ENCODE data around the gene RNF32.
"Not testable (repeated sequence)": the region's sequence is repeated elsewhere in the genome, so short reads cannot be mapped to it uniquely, and the experiment has no call there.

Gene RNF32

DNA sequence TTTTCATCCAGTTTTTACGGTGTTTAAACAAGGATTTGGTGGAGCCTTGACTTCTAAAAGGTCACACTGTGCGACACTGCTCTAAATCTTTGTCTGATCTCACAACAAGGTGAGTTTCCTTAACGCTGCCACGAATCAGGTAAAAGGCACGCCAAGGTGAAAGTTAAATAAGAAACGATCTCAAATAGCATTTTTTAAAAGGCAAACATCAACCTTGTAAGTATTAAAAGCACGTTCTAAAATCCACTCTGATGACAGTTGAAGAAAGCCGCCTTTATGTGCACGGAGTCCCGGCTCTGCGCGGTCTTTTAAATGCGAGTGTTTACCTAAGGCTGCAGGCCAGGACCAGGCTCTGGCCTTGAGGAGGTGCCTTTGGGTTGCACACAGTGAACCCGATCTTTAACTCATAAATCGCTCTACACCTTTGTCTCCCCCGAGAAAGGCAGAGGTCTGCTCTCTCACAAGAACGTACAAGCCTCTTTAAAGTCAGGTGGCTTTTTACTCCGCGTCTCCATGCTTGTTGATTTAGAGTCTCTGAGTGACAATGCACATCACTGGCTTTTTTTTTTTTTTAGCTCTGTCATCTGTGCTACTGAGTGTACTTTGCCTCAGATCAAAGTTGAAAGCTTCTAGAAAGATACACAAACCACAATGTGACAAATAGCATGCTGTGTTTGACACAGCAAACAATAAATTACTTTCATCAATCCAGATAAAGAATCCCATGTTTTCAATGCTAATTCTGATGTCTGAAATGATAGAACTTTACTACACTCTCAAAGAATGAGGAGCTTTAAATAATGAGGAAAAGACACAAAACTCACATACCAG lies 25.9 kb upstream of the RNF32 start:
- DNase-seq, result no peak

DNA sequence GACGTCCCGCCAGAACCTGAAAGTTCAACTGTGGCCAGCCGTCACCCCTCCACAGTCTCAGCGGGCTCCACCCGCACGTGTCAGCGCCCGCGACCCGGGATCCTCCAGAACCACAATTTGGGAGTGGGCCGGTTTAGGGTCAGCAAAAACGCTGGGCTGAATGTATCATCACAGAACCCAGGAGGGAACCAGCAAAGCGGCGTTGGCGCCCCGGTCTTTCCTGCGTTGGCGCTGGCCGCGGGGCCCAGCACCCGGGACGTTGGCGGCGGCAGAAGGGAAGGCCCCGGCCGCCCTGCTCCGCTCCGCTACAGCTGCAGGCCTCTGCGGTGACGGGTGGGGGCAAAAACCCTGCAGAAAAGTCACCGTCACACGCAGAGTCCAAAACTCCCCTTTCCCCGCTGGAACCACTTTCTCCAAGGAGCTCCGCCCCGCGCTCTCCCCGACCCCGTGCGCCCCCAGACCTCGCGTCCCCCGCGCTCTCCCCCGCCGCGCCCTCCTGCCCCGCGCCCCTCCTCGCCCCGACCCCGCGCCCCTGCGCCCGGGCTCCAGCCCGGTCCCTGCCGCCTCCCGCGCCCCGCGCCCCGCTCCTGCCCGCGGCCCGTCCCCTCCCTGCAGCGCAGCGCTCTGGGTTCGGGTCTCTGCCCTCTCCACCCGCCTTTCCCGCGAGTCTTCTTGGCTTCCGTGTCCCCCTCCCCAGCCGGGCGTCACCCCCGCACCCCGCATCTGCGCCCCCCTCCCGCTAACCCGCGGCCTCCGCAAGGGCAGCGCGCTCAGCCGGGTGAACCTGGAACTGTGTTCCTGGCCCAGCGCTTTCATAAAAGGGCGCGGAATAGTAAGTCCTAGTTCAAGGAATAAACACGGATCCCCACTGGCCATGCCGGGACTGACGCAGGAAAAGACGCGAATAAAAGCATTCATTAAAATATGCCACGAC lies 24.0 kb upstream of the RNF32 start:
- no peak for DNase-seq

- no peak for DNase-seq
These were observed 23.4 kb upstream of the RNF32 start for GRCh38 chr7:156617215-156617614.

- no peak for DNase-seq
These were observed 22.3 kb upstream of the RNF32 start for GRCh38 chr7:156618078-156618779.

GRCh38 chr7:156618780-156619367 lies 21.7 kb upstream of the RNF32 start:
- no peak for DNase-seq

- DNase-seq, result not testable (repeated sequence)
These were observed 20.9 kb upstream of the RNF32 start for GRCh38 chr7:156619488-156620290.

DNA sequence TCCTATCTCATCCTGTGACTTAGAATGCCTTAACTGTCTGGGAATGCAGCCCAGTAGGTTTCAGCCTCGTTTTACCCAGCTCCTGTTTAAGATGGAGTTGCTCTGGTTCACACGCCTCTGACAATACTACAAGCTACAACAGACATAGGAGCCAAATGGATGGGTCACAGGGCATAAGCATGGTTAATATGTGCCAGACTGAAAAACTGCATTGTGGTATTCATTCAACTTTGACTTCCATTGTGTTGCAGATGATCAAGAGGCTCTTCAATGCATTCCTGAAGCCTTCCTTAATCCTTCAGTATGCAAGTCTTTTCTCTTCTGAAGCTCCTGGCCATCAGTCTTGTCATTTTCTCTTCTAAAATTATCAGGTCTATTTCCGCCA lies 20.3 kb upstream of the RNF32 start:
- DNase-seq, result no peak

- DNase-seq, result no peak
These were observed 18.9 kb upstream of the RNF32 start for GRCh38 chr7:156621652-156622051.

DNA sequence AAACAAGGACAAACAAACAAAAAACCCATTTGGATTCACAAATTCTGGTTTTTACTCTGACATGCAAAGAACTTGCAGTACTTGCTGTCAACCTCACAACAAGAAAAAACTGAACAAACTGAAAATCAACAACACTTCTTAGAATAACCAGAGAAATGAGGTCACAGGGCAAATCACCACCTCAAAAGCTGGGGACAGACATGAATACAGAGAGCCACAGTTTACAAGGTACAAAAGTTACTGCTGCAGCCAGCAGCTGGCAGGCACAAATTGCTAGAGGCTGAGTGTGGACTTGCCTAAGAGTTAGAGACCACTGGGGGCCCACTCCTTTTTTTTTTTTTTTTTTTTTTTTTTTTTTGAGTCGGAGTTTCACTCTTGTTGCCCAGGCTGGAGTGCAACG lies 15.0 kb upstream of the RNF32 start:
- DNase-seq, result peak; percentile 12

GRCh38 chr7:156626220-156626895 lies 14.2 kb upstream of the RNF32 start:
- no peak for DNase-seq

DNA sequence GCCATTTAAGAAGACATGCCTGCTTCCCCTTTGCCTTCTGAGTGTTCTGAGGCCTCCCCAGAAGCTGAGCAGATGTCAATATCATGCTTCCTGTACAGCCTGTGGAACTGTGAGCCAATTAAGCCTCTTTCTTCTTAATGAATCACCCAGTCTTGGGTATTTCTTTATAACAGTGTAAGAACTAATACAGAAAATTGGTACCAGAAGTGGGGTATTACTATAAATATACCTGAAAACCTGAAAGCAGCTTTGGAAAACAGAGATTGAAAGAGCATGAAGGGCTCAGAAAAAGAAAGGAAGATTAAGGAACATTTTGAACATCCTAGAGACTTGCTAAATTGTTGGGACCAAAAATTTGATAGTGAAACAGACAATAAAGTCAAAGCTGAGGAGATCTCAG lies 12.0 kb upstream of the RNF32 start:
- no peak for DNase-seq

- DNase-seq, result no peak
These were observed 10.7 kb upstream of the RNF32 start for GRCh38 chr7:156629873-156630272.

GRCh38 chr7:156634117-156634516 lies 6.5 kb upstream of the RNF32 start:
- DNase-seq, result no peak

DNA sequence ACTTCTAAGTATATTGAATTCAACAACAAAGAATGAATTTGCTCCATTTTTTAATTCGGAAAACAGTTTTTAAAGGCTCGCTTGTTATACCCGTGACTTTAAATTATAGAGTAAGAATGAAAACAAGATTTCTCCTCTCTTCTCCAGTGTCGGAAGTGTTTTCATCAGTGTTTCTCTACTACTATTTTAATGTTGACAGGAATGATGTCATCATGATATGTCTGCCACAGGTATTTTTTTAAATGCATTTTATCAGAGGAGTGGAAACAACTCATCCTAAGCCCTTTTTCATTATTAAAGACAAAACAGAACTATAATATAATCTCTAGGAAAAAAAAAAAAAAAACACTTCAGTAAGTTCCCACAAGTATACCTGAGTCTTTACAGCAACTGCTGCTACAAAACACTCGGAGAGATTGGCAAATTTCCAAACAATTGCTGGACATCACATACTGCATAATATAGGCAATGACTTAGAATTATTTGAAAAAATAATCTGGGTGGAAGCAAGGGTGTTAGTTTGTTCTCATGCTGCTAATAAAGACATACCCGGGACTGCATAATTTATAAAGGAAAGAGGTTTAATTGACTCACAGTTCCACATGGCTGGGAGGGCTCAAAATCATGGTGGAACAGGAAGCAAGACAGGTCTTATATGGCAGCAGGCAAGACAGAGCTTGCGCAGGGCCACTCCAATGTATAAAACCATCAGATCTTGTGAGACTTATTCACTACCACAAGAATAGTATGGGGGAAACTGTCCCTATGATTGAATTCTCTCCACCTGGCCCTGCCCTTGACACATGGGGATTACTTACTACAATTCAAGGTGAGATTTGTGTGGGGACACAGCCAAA lies 4.8 kb upstream of the RNF32 start:
- no peak for DNase-seq

DNA sequence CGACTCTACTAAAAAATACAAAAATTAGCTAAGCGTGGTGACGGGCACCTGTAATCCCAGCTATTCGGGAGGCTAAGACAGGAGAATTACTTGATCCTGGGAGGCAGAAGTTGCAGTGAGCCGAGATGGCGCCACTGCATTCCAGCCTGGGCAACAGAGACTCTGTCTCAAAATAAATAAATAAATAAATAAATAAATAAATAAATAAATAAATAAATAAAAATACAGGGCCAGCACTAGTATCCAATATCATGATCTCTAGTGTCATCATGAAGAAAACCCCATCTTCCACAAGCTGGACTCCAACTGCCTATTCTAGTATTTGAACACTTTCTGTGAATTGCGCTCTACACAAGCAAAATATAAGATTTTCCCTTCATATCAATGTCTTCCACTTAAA lies 3.5 kb upstream of the RNF32 start:
- not testable (repeated sequence) for DNase-seq

DNA sequence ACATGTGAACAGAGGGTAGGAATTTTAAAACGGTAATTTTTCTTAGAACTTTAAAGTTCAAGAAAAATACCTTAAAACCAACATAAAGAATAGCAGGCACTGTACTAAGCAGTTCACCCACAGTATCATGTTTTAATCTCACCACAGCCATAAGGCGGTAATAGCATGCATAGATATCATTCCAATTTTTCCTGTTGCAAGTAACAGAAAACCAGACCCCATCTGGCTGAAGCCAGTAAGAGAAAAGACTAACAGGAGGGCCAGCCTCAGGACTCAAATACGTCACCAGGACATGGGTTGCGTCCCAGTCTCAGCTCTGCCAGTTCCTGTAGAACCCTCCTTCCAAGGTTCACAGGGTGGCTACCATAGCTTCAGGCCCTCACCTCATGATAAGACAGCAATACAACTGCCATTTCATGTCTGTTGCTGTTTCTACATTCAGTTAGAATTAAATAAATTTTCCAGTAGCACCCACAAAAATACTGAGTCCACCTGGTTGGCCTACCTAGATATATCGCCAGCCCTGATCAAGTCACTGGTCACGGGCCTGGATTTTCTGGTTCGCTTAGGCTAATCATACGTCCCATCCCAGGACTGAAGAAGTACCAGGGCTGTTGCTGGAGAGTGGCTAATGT lies 2.0 kb upstream of the RNF32 start:
- DNase-seq, result no peak

GRCh38 chr7:156639426-156640256 lies 933 bp upstream of the RNF32 start:
- no peak for DNase-seq

- DNase-seq, result peak; percentile 70
These were observed 443 bp downstream of the RNF32 start for GRCh38 chr7:156640949-156641485.

Data from activated CD4-positive, alpha-beta T cell treated with anti-CD3 and anti-CD28 coated beads, Interleukin-2, amount 50 U/mL, for 16 hours (primary cell).